ENCODE results near the gene GINS2. TPM values are rescaled to one million over a fixed set of nuclear protein-coding genes. Genes with fewer than 3 reads are reported as not detected.

GINS2 gene
- total RNA-seq, 4 donors from 2014 or later: 2.0 to 10.4 TPM; not detected in 2

- no peaks in the 10 kb centered on the region for H3K9me3 ChIP-seq
- no peak overlapping the region for H3K27ac ChIP-seq
- no peak overlapping the region for H3K4me3 ChIP-seq
- DNase-seq: no peak
- no peaks in the 10 kb centered on the region for H3K4me1 ChIP-seq
- no peaks in the 10 kb centered on the region for H3K27me3 ChIP-seq
- intact Hi-C loops (cut with DNase I; ENCODE audit: low total_unique reads): loop anchor here (10.0 kb wide), 1 partner anchor 436 kb away; no protein-coding TSS in a partner anchor
- no peaks in the 10 kb centered on the region for H3K36me3 ChIP-seq
- no peak for TF ChIP-seq POLR2A (IDR thresholded peaks at IDR 0.05)
- TF ChIP-seq CTCF (IDR thresholded peaks at IDR 0.05): no peak
Observed at GRCh38 chr16:85710732-85711131, 22.0 kb upstream of the GINS2 start.

- intact Hi-C loops (cut with DNase I; ENCODE audit: low total_unique reads): loop anchor here (10.0 kb wide), 1 partner anchor 435 kb away; no protein-coding TSS in a partner anchor
- H3K4me1 ChIP-seq: no peaks in the 10 kb centered on the region
- H3K9me3 ChIP-seq: no peaks in the 10 kb centered on the region
- H3K4me3 ChIP-seq: no peak overlapping the region
- H3K36me3 ChIP-seq: no peaks in the 10 kb centered on the region
- H3K27ac ChIP-seq: no peak overlapping the region
- no peak for DNase-seq
- no peaks in the 10 kb centered on the region for H3K27me3 ChIP-seq
- no peak for TF ChIP-seq POLR2A (IDR thresholded peaks at IDR 0.05)
- no peak for TF ChIP-seq CTCF (IDR thresholded peaks at IDR 0.05)
Observed at GRCh38 chr16:85709766-85710585, 21.2 kb upstream of the GINS2 start.

- Histone ChIP-seq H3K9me3 (no peaks in the 10 kb centered on the region), H3K27me3 (no peaks in the 10 kb centered on the region)
- intact Hi-C loops (cut with DNase I; ENCODE audit: low total_unique reads): no loop called here
Observed at GRCh38 chr16:85708338-85708737, 19.6 kb upstream of the GINS2 start.

GRCh38 chr16:85707528-85708095 is 18.9 kb upstream of the GINS2 start:
- no peak overlapping the region for H3K27ac ChIP-seq
- no peaks in the 10 kb centered on the region for H3K36me3 ChIP-seq
- DNase-seq: no peak
- no peaks in the 10 kb centered on the region for H3K27me3 ChIP-seq
- H3K9me3 ChIP-seq: no peaks in the 10 kb centered on the region
- no peak for TF ChIP-seq CTCF (IDR thresholded peaks at IDR 0.05)
- TF ChIP-seq POLR2A (IDR thresholded peaks at IDR 0.05): no peak
- intact Hi-C loops (cut with DNase I; ENCODE audit: low total_unique reads): no loop called here
- H3K4me3 ChIP-seq: no peak overlapping the region
- H3K4me1 ChIP-seq: no peaks in the 10 kb centered on the region

More at GRCh38 chr16:85708338-85708737, 19.6 kb upstream of the GINS2 start:
- no peaks in the 10 kb centered on the region for H3K36me3 ChIP-seq
- H3K4me3 ChIP-seq: no peak overlapping the region
- TF ChIP-seq CTCF (IDR thresholded peaks at IDR 0.05): no peak
- no peak for TF ChIP-seq POLR2A (IDR thresholded peaks at IDR 0.05)
- no peaks in the 10 kb centered on the region for H3K4me1 ChIP-seq
- H3K27ac ChIP-seq: no peak overlapping the region
- DNase-seq: no peak

GRCh38 chr16:85706449-85707034 is 17.8 kb upstream of the GINS2 start:
- Histone ChIP-seq H3K27ac (no peak overlapping the region), H3K4me1 (no peaks in the 10 kb centered on the region), H3K4me3 (no peak overlapping the region), H3K36me3 (no peaks in the 10 kb centered on the region), H3K9me3 (no peaks in the 10 kb centered on the region), H3K27me3 (no peaks in the 10 kb centered on the region)
- intact Hi-C loops (cut with DNase I; ENCODE audit: low total_unique reads): no loop called here
- DNase-seq: no peak
- TF ChIP-seq POLR2A (IDR thresholded peaks at IDR 0.05): no peak
- TF ChIP-seq CTCF (IDR thresholded peaks at IDR 0.05): no peak
